Parathyroid adenoma (tissue), 2 donors: ENCODE measurements around the gene PDE6C.
"Not testable (repeated sequence)": the region's sequence is repeated elsewhere in the genome, so short reads cannot be mapped to it uniquely, and the experiment has no call there.

Experiments used
- H2AFZ ChIP-seq: fragments of 300-600 bp; sonication (generic); one replicate; pipeline ENCODE4 v1.7.0; 2017; ENCODE audit warnings: antibody characterized with exemption, mild to moderate bottlenecking
- H3K27ac ChIP-seq: fragments of 300-600 bp; sonication (generic); one replicate; pipeline ENCODE4 v1.7.0; 2017
- H3K27me3 ChIP-seq: fragments of 300-600 bp; sonication (generic); one replicate; pipeline ENCODE4 v1.7.0; 2017; ENCODE audit warnings: low read length; ENCODE audit not compliant: control insufficient read depth, insufficient read depth
- H3K36me3 ChIP-seq: fragments of 300-600 bp; sonication (generic); one replicate; pipeline ENCODE4 v1.7.0; 2017; ENCODE audit warnings: low read length; ENCODE audit not compliant: control insufficient read depth, insufficient read depth
- H3K4me1 ChIP-seq: fragments of 300-600 bp; sonication (generic); one replicate; pipeline ENCODE4 v1.7.0; 2017; ENCODE audit warnings: control low read depth
- H3K4me2 ChIP-seq: fragments of 300-600 bp; sonication (generic); one replicate; pipeline ENCODE4 v1.7.0; 2017; ENCODE audit warnings: low read length
- H3K4me3 ChIP-seq: fragments of 300-600 bp; sonication (generic); one replicate; pipeline ENCODE4 v1.7.0; 2017; ENCODE audit warnings: low read depth, low read length
- H3K79me2 ChIP-seq: fragments of 300-600 bp; sonication (generic); one replicate; pipeline ENCODE4 v1.7.0; 2017; ENCODE audit warnings: control low read depth
- H3K9ac ChIP-seq: fragments of 300-600 bp; sonication (generic); one replicate; pipeline ENCODE4 v1.7.0; 2017; ENCODE audit warnings: mild to moderate bottlenecking
- H3K9me3 ChIP-seq: fragments of 300-600 bp; sonication (generic); one replicate; pipeline ENCODE4 v1.7.0; 2017; ENCODE audit warnings: low read length; ENCODE audit not compliant: control insufficient read depth
- TF ChIP-seq, protein P1 (sequence below): fragments of 300-600 bp; sonication (generic); IDR thresholded peaks from one replicate; pipeline ENCODE4 v1.7.0; 2017; ENCODE audit warnings: antibody characterized with exemption, mild to moderate bottlenecking
- donor health status: primary hyperparathyroidism.

PDE6C gene

DNA sequence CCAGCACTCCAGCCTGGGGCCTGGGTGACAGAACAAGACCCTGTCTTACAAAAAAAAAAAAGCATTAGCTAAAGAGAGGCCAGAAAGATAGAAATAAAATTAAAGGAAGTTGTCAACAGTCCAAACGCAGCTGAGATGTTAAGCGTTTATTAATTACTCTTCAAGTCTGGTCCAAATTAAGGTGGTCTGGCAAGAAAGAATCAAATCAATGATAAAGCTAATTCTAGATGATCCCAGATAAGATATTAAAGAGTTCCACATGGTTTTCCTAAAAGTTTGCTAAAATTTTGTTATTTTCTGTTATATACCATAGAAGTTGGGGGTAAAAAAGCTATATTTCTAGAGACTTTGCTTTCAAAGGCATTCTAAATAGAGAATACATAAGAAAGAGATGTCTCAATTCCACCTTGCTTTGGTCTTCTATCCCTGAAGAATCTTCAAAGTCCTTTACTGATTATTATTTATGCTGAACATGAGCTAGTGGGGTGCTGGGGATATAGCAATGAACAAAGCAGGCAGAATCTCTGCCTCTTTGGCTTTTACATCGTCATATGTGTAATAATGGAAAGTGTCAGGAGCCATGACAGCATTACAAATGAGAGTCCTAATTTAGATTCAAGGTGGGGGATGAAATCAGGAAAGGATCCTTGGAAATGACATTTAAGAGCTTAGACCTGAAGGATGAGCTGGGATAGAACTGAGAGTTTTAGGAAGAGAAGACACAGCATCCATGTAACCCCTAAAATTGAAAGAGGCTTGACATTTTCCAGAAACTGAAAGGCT, 66.7 kb downstream of the PDE6C start:
- Histone ChIP-seq H3K27ac (no peak overlapping the region), H3K27me3 (no peaks in the 10 kb centered on the region), H3K9ac (no peak overlapping the region), H3K9me3 (no peaks in the 10 kb centered on the region), H3K4me1 (no peaks in the 10 kb centered on the region), H3K4me3 (no peak overlapping the region), H3K79me2 (no peaks in the 10 kb centered on the region), H3K4me2 (no peak overlapping the region), H2AFZ (no peak overlapping the region), H3K36me3 (no peaks in the 10 kb centered on the region)
- TF ChIP-seq, protein P1, sequence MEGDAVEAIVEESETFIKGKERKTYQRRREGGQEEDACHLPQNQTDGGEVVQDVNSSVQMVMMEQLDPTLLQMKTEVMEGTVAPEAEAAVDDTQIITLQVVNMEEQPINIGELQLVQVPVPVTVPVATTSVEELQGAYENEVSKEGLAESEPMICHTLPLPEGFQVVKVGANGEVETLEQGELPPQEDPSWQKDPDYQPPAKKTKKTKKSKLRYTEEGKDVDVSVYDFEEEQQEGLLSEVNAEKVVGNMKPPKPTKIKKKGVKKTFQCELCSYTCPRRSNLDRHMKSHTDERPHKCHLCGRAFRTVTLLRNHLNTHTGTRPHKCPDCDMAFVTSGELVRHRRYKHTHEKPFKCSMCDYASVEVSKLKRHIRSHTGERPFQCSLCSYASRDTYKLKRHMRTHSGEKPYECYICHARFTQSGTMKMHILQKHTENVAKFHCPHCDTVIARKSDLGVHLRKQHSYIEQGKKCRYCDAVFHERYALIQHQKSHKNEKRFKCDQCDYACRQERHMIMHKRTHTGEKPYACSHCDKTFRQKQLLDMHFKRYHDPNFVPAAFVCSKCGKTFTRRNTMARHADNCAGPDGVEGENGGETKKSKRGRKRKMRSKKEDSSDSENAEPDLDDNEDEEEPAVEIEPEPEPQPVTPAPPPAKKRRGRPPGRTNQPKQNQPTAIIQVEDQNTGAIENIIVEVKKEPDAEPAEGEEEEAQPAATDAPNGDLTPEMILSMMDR: no peak

DNA sequence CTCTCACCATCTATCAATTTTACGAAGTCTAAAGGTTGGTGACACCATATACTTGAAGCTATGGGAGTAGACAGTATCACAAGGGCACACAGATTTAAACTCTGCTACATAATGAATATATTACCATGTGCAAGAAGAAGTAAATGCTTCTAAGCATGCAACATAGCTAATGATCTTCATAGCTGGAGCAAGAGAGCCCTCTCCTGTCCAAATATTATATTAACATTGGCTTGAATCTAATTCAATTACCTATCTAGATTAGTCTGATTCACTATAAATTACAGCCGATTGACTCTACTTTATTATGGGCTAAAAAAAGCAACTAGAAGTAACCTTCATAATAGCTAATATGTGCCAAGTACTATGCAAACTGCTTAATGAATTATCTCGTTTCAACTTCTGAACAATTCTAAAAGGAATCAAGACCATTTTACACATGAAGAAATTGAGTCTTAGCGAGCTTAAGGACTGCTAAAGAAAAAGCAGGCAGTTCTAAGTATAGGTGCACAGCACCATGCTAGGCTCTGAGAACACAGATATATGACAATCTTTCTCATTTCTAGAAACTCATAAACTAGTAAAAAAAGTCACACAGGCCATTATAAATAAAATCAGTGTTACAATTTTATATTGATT, 68.2 kb downstream of the PDE6C start:
- Histone ChIP-seq H3K9ac (no peak overlapping the region), H3K9me3 (no peaks in the 10 kb centered on the region), H2AFZ (no peak overlapping the region), H3K79me2 (no peaks in the 10 kb centered on the region), H3K4me1 (no peaks in the 10 kb centered on the region), H3K4me3 (no peak overlapping the region), H3K36me3 (no peaks in the 10 kb centered on the region), H3K4me2 (no peak overlapping the region), H3K27ac (no peak overlapping the region), H3K27me3 (no peaks in the 10 kb centered on the region)
- TF ChIP-seq, protein P1: peak; percentile 13

DNA sequence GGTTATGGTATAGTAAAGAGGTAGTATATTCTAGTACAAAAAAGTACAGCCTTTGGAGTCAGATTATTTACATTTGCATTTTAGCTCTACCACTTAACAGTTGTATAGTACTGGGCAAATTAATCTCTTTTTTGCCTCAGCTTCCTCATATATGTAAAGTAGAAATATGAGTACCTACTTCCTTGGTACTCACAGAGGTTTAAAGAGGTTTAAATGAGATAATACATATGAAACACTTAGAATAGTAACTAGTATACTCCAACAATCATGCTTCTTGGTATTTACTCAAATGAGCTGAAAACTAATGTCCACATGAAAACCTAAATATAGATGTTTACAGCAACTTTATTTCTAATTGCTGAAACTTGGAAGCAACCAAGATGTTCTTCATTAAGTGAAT, 75.4 kb downstream of the PDE6C start:
- no peak overlapping the region for H3K4me3 ChIP-seq

GRCh38 chr10:93695740-93696139, 83.4 kb downstream of the PDE6C start:
- no peaks in the 10 kb centered on the region for H3K4me1 ChIP-seq

More for the DNA sequence above, 75.4 kb downstream of the PDE6C start:
- H3K36me3 ChIP-seq: no peaks in the 10 kb centered on the region
- H3K9ac ChIP-seq: no peak overlapping the region
- no peaks in the 10 kb centered on the region for H3K4me1 ChIP-seq
- no peaks in the 10 kb centered on the region for H3K9me3 ChIP-seq
- no peak overlapping the region for H3K4me2 ChIP-seq
- no peaks in the 10 kb centered on the region for H3K79me2 ChIP-seq
- no peak overlapping the region for H3K27ac ChIP-seq
- TF ChIP-seq, protein P1: no peak
- no peaks in the 10 kb centered on the region for H3K27me3 ChIP-seq
- H2AFZ ChIP-seq: no peak overlapping the region

DNA sequence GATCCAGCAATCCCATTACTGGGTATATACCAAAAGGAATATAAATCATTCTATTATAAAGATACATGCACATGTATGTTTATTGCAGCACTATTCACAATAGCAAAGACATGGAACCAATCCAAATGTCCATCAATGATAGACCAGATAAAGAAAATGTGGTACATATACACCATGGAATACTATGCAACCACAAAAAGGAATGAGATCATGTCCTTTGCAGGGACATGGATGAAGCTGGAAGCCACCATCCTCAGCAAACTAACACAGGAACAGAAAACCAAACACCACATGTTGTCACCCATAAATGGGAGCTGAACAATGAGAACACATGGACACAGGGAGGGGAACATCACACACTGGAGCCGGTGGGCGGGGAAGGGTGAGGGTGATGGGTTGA, 84.2 kb downstream of the PDE6C start:
- not testable (repeated sequence) for H3K36me3 ChIP-seq, H3K4me2 ChIP-seq, H3K4me1 ChIP-seq, H3K9ac ChIP-seq, H3K9me3 ChIP-seq, H3K79me2 ChIP-seq, H3K27ac ChIP-seq, H3K27me3 ChIP-seq, H2AFZ ChIP-seq, H3K4me3 ChIP-seq

More at GRCh38 chr10:93695740-93696139, 83.4 kb downstream of the PDE6C start:
- no peaks in the 10 kb centered on the region for H3K9me3 ChIP-seq
- H3K27me3 ChIP-seq: no peaks in the 10 kb centered on the region
- H3K4me3 ChIP-seq: no peak overlapping the region
- H3K79me2 ChIP-seq: no peaks in the 10 kb centered on the region
- H3K27ac ChIP-seq: no peak overlapping the region
- no peak overlapping the region for H2AFZ ChIP-seq
- H3K9ac ChIP-seq: no peak overlapping the region
- no peaks in the 10 kb centered on the region for H3K36me3 ChIP-seq
- TF ChIP-seq, protein P1: no peak
- H3K4me2 ChIP-seq: no peak overlapping the region
